AG09309 (cell line): ENCODE results near the gene BOLL.

ENCODE experiments used
- DNase-seq: peaks from one replicate; pipeline ENCODE4 v3.0.0-alpha.2; 2010; ENCODE audit warnings: low read depth
- H3K4me3 ChIP-seq: 2 replicates; pipeline ENCODE4 v1.5.1; 2011; ENCODE audit warnings: mild to moderate bottlenecking, low read depth, low read length, moderate library complexity; ENCODE audit not compliant: control insufficient read depth
- TF ChIP-seq, protein P1 (sequence below): IDR thresholded peaks from 2 replicates; pipeline ENCODE4 v1.5.1; 2011; ENCODE audit warnings: mild to moderate bottlenecking, low read depth, low read length, inconsistent platforms; ENCODE audit not compliant: insufficient read depth, control insufficient read depth; ENCODE audit errors: missing control alignments

Gene BOLL

DNA sequence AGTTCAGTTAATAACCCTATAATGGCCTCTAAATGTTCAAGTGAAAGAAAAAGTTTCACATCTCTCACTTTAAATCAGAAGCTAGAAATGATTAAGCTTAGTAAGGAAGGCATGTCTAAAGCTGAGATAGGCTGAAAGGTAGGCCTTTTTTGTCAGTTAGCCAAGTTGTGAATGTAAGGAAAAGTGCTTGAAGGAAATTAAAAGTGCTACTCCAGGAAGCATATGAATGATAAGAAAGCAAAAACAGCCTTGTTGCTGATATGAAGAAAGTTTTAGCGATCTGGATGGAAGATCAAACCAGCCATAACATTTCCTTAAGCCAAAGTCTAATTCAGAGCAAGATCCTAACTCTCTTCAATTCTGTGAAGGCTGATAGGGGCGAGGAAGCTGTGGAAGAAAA lies 29.4 kb upstream of the BOLL start:
- no peak for DNase-seq
- TF ChIP-seq, protein P1, sequence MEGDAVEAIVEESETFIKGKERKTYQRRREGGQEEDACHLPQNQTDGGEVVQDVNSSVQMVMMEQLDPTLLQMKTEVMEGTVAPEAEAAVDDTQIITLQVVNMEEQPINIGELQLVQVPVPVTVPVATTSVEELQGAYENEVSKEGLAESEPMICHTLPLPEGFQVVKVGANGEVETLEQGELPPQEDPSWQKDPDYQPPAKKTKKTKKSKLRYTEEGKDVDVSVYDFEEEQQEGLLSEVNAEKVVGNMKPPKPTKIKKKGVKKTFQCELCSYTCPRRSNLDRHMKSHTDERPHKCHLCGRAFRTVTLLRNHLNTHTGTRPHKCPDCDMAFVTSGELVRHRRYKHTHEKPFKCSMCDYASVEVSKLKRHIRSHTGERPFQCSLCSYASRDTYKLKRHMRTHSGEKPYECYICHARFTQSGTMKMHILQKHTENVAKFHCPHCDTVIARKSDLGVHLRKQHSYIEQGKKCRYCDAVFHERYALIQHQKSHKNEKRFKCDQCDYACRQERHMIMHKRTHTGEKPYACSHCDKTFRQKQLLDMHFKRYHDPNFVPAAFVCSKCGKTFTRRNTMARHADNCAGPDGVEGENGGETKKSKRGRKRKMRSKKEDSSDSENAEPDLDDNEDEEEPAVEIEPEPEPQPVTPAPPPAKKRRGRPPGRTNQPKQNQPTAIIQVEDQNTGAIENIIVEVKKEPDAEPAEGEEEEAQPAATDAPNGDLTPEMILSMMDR, result no peak
- no peak overlapping the region for H3K4me3 ChIP-seq

DNA sequence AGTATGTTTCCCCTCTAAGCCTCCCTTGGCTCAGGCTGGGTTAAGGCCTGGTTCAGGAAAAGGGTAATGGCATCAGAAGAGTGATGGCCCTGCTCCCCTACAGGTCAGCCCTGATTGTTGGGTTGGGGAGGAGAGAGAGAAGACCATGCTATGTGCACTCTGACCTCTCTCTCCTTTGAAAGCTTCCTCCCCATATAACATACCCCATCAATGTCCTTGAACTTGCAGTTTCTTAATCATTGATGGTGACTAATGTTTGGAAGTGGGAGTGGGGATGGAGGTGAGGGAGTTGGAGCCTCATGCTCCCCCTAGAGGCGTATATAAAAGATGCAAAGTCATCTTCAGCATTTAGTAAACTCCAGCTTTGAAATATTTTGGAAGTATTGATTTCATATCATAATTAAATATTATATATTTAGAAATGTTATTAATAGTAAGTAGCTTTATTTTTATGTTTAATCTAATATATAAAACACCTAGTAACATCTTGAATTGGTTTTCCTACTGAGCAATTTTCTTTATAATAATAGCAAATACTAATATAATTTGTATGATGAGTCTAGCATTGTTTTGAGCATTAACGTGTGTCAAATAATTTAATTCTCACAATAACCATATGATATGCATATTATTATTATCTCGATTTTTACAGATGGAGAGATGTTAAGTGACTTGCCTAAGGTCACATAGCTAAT lies 28.1 kb upstream of the BOLL start:
- TF ChIP-seq, protein P1, result peak; percentile 57
- no peak overlapping the region for H3K4me3 ChIP-seq
- no peak for DNase-seq

DNA sequence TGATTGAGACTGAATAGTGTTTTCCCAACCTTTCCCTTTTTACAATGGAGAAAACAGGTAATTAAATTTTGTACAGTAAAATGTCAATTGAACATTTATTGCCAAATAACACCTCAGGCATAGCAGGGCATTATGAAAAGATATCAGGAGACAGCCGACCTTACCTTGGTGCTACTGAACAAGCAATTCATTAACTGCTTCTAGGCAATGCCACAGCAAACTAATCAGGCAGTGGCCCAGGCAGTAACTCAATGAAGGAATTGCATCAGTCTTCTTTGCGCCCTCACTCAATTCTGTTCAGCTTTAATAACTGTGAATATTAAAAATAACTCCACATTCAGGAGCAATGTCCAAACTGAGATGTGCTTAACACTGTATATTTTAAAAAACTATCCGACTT lies 25.4 kb upstream of the BOLL start:
- no peak for DNase-seq
- TF ChIP-seq, protein P1, result no peak
- H3K4me3 ChIP-seq, result no peak overlapping the region

DNA sequence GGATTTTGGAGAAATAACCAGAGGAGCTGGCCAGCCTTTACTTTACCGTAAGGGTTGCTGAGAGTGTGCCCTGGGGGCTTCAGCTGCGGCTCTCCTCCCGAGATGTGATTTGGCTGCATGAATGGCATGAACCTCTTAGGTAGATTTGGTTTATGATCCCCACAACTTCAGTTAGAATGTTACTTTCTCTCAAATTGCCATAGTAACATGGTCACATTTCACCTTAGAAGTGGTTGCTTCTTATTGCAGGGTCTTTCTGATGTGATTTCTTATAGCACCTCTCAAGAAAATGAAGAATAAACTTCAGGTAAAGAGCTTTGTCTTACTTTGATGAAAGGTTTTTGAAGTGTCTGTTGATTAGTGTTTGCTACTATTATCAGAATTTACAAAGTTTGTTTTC lies 24.9 kb upstream of the BOLL start:
- H3K4me3 ChIP-seq, result no peak overlapping the region
- TF ChIP-seq, protein P1, result no peak
- DNase-seq, result no peak

DNA sequence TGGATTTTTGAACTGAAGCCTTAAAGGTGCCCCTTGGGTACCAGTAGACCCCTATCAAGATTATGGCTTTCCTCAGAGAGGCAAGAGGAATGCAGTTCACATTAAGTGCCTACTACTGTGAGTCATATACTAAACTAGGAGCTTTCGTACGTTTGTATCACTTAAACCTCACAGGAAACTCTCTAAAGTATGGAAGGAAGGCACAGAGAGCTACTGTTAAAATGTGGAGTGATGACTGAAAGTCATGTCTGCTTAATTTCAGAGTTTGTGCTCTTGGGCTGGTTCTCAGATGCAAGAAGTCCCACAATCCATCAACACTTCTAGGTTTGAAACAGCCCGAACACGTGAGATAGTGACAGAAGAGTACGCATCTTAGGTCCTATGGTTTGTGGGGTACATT lies 23.9 kb upstream of the BOLL start:
- no peak for DNase-seq
- TF ChIP-seq, protein P1, result no peak
- H3K4me3 ChIP-seq, result no peak overlapping the region

DNA sequence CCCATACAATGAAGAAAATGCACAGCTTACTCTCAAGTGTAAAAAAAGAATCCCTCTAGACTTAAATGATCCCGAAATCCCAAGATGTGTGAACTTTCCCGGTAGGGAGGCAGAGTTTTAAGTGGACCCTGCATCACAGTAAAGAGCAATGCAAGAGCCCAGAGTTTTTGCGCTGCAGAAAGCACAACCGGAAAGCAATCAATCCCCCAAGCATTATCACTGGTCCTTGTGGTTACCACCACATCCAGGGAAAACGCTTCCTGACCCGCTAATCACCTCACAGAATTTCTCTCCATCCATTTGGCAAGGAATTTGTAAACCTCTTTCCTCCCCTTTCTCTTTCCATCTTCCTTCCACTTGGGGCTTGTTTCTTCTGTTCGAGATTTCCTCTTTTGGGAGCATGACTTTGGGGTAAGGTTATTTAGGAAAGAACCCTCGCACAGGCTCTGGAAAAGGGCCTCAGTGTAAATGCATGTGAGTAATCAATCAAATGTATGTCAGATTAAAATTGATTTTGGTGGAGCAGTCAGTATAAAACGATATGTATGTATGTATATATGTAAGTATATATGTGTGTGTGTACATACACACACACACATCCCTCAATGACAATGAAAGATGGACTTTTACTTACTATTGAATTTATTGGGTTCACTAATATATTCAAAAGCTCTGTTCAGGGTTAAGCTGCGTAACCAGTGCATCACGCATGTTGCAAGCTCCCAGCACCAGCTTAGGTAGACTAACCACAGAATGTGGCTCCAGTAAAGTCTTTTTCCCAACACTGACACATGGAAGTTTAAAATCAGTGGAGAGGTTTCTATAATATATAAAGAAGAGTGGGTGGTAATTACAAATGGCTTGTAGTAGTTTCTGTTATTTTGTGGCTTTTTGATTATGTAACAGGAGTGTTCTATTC lies 20.9 kb upstream of the BOLL start:
- peak overlapping the region; percentile 78 for H3K4me3 ChIP-seq
- DNase-seq, result no peak
- TF ChIP-seq, protein P1, result no peak
